NCI-H1436 (cell line): ENCODE results near the gene TANK.

Experiments
- DNase-seq: peaks from one replicate; lab custom pipeline; 2025; lab: John Stamatoyannopoulos, UW

The TANK gene

DNA sequence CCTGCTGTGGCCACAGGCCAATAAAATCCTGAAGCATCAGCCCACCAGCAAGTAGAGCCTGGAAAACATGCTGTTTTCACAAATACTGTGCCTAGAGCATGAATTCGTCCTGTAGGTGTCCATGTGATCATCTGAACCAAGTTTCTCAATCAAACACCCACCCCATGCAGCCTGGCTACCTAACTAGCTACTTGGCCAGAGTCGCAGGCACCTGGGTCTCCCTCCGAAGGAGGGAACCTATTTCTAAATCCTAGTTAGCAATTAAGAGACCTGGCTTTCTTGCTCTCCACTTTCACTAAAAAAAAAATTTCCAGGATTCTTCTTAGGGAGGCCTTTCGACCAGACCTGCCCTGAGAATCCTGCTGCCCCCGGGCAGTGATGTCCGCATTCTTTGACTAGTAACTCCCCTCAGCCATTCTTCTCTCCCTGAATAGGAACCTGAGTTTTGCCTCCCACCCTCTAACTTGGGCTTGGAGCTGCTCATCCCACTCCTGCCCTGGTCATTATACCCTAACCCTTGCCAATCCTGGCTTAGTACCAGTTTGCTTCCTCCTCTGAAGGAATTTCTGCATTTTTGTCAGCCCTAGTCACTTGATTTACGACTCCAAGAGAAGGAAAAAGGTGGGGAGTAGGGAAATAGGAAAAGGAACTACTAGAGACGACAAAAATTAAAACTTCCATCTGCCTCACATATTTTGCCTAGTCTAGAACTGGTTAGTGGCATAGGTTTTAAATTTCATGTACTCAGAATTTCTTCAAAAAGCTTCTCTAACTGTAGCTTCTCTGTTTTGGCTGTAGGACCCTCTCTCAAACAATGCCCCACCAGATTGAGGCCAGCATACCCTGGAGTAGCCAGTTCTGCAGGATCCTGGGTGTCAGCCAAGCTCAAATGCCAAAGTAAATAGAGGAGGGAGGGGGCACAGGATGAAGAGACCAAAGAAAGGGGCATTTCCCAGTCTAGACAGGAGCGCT is 25.4 kb upstream of the TANK start:
- no peak for DNase-seq

DNA sequence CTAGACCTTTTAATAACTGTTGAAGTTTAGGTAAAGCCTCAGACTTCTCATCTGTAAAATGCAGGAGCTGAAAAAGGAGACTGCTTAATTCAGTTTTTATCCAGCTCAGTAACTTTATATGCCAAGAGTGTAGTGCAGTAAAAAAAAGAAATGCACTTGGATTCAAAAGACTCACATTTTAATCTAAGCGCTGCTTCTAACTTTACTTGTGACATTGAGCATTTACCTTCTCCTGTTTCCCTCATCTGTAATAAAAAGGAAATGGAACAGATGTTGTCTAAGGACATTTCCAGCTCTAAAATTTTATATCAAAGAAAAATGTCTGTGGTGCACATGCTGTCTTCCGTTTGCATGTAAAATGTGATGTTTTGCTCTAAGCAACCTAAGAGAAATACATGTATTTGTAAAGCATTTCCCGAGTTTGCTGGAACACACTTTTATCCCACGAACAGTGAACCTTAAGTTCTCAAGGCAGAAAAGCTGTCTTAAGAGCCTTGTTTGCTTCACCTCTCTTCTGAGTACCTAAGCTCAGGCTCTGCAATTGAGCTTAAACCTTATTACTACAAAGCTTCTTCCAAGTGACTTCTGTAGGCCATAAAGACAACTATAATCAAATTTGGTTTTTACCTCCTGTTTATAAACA is 24.2 kb upstream of the TANK start:
- DNase-seq: no peak

DNA sequence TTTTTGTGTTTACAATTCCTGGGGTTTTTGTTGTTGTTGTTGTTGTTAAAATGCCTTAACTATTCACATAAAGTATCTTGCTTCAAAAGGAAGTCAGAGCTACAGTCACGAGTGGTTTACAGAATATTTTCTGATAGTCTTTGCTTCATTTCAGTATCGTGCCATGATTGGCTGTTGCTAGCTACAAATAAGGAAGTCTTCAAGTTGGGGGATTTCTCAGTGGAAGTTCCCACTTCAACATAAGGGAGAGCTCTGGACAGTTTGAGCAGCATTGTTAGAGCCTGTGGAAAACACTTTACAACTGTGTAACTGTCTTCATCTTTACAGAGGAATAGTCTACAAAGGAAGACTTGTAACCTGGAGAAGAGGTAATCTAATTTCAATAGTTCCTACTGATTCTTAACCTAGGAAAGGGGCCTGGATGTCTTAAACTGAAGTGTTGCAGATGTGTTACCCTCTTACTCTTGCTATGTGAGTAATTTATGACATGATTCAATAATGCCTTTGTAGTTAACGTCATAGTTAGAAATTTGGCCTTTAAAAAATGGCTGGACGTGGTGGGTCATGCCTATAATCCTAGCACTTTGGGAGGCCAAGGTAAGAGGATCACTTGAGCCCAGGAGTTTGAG is 23.4 kb upstream of the TANK start:
- no peak for DNase-seq

DNA sequence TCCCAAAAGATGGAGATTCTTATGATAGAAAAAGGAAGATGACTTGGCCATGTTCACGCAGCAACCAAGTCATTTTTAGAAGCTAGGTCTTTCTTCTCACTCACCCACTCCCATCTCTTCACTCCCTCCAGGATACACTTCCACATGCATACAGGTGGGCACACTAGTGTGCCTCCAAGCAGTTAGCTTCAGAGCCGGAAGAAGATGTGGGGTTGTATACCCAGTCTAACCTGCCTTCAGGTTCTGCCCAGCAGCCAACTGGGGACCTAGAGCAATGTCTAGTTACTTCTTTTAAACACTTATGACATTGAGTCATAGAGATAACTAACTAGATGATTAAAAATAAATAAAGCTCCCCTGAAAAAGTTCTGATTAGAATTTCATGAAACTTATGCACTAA is 21.8 kb upstream of the TANK start:
- no peak for DNase-seq

DNA sequence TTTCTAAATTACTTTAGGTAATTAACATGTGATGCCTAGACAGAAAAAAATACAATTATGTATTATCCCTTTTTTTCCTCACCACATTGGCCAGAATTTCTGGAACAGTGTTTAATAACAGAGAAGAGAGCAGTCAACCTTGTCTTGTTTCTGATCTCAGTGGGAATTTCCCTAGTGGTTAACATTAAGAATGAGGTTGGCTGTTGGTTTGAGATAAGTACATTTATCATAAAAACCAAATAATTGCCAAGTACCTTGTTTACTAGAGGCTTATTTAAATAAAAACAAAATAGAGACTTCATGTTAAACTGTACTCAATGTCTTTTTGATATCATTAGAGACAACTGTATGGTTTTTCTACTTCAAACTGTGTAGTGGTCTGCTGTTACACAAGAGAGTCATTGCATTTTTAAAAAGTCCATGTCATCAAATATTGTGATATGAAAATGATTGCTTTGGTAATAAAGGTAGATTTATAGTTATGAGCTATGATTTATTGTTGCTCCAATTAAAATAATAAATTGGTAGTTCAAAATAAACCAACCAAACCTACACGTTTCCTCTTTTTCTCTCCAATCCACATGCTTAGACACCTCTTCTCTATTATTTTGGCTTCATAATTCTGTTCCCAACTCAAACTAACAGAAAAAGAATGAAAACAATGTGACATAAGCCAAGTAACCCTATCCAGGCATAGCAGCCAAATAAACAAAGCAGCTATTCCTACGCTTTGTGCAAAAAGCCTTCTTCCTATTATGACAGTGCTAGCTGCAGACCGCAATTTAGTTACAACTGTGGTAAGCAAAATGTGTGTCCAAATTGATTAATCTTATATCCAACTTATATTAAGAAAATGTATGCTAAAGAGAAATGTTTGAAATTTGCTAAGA is 20.9 kb upstream of the TANK start:
- DNase-seq: no peak

DNA sequence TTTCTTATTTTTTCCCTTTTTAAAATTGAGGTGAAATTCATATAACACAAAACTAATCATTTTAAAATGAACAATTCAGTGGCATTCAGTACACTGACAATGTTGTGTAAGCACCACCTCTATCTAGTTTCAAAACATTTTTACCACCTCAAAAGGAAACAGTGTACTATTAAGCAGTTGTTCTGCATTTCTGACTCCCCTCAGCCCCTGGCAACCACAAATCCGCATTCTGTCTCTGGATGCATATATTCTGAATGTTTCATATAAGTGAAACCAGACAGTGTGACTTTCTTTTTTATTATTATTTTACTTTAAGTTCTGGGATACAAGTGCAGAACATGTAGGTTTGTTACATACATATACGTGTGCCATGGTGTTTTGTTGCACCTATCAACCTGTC is 19.2 kb upstream of the TANK start:
- DNase-seq: no peak

DNA sequence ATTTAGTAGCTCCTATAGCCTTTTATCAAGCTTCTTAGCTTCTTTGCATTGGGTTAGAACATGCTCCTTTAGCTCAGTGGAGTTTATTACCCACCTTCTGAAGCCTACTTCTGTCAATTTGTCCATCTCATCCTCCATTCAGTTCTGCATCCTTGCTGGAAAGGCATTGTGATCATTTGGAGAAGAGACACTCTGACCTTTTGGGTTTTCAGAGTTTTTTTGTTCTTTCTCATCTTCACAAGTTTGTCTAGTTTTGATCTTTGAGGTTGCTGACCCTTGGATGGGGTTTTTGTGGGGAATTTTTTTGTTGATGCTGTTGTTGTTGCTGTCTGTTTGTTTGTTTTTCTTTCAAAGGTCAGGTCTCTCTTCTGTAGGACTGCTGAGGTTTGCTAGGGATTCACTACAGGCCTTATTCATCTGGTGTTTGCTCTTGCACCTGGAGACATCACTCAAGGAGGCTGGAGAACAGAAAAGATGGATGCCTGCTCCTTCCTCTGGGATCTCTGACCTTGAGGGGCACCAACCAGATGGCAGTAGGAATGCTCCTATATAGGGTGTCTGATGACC is 13.9 kb upstream of the TANK start:
- DNase-seq: no peak

DNA sequence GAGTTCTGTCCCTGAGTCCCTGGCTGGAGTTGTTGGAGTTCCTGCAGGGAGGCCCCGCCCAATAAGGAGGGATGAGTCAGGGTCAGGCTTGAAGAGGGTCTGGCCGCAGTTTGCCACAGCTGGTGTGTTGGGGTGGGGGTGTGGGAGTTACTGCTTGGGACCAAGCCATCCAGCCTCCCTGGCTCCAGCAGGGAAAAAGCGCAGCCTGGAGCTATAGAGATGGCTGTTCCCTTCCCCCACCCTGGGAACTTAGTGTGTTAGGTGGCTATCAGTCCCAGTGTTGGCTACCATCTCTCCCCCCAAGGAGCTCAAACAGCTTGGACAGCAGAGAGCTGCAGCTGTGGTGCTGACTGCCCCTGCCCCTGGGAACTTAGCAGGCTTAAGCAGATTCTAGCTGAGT is 13.2 kb upstream of the TANK start:
- no peak for DNase-seq

DNA sequence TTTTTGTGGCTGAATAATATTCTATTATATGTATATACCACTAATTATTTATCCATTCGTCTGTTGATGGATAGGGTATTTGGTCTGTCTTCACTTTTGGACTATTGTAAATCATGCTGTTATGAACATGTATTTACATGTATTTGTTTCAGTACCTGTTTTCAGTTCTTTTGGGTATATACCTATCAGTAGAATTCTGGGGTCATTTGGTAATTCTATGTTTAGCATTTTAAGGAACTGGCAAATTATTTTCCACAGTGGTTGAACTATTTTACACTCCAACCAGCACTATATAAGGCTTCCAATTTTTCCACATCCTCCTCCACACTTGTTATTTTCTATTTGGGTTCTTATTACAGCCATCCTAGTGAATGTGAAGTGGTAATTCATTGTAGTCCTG is 12.4 kb upstream of the TANK start:
- DNase-seq: no peak

DNA sequence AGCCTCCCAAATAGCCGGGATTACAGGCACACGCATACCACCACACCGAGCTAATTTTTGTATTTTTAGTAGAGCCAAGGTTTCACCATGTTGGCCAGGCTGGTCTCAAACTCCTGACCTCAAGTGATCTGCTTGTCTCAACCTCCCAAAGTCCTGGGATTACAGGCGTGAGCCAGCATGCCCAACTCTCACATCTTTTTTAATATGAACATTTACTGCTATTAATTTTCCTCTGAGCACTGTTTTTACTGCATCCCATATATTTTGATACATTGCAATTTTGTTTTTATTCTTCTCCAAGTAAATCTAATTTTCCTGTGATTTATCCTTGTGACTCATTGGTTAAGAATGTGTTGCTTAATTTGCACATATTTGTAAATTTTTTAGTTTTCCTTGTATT is 9.5 kb upstream of the TANK start:
- no peak for DNase-seq

DNA sequence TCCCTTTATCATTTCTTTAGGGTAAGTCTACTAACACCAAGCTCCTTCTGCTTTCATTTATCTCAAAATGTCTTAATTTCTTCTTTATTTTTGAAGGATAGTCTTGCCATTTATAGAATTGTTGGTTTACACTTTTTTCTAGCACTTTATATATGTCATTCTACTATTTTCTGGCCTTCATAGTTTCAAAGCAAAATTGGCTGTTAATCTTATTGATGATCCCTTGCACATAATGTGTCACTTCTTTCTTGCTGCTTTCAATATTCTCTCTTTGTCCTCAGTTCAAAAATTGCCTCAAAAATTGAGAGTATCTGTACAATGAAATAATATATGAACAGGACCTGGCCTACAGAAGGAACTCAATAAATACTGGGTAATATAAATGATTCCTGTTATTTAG is 7.9 kb upstream of the TANK start:
- DNase-seq: no peak

DNA sequence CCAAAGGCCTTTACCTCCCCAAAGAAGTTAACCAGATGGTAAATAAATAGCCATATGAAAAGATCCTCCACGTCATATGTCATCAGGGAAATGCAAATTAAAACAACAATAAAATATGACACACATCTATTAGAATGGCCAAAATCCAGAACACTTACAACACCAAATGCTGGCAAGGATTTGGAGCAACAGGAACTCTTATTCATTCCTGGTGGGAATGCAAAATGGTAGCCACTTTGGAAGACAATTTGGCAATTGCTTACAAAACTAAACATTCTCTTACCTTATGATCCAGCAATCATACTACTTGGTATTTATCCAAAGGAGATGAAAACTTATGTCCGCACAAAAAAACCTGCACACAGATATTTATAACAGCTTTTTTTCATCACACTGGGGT is 1.3 kb upstream of the TANK start:
- DNase-seq: no peak

DNA sequence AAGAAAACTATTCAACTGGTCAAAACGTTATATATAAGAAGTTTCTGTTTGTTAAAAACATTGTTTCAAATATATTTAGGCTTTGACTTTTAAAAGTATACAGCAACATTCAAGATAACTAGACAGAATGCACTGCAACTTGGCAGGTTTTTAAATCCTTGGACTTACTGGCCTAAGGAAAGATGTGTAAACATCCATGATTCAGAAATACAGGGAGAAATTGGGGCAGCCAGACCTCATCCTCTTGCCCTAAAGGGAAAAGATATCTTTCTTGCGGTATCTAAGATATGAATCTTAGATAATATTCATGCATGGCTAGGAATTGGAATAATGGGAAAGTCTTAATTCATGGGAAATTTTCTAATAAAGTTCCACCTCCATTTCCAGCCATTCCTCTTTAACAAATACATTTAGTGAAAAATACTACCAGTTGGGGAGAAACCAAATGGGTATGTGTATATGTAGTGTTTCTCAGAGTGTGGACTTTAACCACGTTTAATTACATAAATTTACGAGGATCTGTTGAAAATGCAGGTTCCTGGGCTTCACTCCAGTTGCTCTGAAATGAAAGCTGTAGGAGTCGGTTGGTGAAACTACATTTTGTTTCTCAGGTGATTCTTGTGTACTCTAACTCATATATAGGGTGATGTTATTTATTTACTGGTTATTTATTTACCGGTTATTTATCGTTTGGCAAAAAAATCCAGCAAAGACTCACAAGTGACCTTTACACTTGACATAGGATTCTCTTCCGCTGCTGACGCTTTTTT is 587 bp upstream of the TANK start:
- no peak for DNase-seq

DNA sequence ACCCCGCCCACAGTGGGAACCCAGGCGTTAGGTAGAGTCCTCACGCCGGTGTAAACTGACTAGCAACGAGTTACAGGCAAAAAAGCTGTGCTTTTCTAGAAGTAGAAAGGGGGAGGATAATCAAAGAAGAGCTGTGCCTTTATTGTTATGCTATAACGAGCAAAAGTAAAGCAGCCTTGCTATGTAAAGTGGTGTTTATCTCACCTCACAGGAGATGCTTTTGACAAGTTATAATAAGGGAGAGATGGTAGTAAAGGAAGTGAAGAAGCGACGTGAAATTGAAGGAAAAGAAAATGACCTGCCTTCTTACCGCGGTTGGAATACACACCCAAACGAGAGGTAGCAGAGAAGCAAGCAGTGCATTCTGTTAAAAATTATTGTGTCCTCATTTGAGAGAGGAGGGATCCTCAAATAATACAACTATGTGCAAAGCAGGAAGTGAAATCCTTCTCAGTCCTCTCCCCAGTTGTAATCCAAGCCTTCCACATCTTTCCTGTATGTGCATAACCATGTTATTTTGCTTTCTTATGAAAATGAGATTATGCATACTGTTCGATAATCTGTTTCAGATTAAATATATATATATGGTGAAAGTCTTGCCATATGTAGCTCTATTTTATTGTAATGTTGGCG is 962 bp downstream of the TANK start:
- DNase-seq: no peak

DNA sequence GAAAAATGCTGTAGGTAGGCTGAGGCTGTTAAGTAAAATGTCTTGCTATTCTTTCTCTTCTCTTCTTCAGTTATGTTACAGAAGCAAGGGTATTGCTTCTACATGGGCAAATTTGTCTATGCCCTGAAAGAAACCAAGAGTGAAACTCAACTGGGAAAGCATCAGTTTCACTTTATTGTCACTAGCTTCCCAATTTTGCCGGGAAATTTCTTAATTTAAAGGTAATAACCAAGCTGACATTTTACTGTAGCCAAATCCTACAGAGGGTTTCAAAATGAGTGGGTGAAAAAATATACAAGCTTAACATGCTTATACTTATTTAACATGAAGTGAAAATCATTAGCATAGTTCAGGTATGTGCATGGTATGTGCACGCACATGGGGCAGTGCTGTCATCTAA is 3.2 kb downstream of the TANK start:
- DNase-seq: no peak

DNA sequence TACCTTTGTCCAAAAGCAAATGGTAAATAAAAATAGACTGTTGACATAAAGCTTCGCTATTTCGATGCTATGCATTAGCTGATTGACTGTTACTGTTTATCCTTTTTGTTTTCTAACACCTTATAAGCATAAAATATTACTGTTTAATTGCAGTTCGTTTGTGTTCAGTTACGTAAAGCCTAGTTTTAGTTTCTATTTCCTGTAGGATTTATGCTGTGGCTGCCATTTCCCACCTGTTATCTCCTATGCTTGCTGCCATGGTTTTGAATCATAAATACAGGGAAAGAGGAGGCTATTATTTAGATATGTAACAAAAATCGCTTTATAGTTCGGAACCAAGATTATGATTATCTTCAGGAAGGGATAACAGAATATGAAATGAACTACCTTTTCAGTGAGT is 3.9 kb downstream of the TANK start:
- DNase-seq: no peak

DNA sequence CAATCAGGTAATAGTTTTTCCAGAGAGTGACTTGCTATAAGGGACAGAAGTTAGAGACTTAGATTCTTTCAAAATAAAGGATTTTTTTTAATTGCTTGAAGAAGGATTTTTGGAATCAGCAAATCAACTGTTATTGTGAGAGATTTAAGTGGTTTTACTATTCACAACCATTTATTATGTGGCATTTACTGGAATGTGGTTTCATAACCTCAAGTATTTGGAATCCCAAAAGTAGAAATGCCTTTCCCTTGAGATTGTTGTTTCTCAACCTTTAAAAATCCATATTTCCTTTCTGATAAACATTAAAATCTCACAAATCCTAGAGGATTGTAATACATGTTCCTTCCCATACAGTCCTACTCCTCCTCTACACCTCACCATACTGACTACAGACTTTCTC is 5.0 kb downstream of the TANK start:
- DNase-seq: no peak

DNA sequence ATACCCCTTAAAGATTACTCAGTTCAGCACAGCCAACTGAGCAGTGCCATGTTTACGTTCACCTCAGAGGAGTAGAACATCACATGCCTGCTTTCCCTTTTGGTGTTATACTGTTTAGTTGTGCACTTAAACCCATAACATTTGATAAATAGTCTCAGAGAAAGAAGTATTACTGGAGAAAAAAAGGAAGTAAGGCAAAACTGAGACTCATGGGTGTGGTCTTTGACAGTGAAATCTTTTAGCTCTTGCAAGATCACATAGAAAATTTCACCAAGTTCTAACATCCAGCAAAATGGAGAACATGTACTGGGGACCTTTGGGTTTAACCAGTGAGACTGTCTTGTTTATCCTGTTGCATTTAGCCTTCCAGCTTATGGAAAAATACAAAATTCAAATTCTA is 5.6 kb downstream of the TANK start:
- DNase-seq: no peak

DNA sequence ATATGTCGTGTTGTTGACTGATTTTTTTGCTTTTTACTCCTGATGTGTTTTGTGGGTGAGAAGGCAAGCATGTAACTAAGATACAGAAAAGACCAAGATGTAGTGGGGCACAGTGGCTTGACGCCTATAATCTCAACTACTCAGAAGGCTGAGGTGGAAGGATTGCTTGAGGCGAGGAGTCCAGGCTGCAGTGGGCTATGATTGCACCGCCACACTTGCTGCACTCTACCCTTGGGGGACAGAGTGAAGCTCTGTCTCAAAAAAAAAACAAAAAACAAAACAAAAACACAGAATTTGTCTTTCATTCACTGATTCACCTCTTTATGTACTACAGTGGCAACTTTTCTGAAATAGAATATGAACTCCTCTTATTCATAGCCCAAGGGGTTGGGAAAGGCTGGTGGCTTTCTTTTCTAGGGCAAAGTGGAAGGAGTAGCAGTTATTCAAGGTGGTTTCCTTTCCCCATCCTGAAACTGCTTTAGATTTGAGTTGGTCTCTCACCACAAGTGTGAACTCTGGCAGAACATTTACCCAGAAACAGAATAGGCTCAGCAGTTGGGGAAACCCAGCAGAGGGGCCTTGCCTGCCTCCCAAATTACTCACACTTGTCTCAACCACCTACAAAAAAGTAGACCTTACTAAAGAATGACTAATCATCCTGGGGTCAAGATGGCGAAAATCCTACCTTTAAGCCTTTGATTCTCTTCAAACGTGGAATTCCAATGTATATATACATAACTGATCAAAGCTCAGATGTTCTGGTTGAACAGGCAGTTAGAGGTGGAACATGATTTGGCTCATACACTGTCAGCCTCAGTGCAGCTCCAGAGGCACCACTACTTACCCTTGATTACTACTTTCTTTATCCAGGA is 6.5 kb downstream of the TANK start:
- DNase-seq: no peak

DNA sequence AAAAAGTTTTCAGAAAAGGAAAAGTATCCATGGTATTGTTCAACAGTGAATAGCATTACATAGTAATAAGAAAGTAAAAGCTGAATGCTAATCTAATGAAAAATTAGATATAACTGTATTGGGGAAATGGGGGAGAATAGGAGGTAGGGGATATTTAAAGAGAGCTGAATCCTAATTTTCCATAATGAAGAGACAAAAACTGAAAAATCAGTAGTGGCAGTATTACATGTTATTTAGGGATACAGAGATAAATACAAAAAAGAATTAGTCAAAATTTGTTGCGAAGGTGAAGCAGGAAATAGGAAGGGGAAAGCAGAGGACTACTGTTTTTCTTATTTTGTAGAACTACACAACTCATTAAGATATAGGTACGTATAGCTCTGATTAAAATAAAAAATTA is 9.1 kb downstream of the TANK start:
- no peak for DNase-seq
